Measurements from ENCODE around the gene ARL6IP6. TPM values are rescaled to one million over a fixed set of nuclear protein-coding genes. Genes with fewer than 3 reads are reported as not detected.
"Not testable (repeated sequence)": the region's sequence is repeated elsewhere in the genome, so short reads cannot be mapped to it uniquely, and the experiment has no call there.

The ARL6IP6 gene
- total RNA-seq, 4 donors from 2014 or later = 6.5 to 20.2 (median 12.8) TPM

DNA sequence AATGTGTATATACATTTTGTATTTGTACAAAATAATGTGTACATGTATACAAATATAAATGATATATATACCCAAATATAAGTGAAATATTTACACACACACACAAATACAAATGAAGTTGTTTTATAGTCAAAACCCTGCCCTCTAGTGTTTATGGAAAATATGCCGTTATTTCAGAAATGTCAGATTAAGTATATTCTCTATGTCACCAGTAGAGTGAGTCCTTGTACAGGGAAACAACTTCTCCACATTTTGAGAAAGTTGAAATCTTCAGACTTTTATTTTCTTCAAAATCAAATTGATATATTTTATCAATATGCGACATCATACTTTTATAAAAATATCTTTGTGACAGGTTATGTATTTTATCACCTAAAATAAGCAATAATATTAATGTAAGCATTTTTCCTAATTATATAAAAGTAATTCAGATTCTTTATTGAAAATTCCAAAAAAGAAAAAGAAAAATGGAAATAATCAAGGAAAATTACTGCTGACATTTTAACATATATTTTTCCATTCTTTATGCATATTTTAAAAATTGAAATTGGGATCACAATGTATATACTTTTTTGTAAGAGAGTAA lies 22.4 kb downstream of the ARL6IP6 start:
- intact Hi-C loops (cut with DNase I) = no loop called here
- Histone ChIP-seq H3K27me3 (no peaks in the 10 kb centered on the region), H3K9me3 (no peaks in the 10 kb centered on the region), H3K4me3 (no peak overlapping the region), H3K4me1 (peaks cover 0 to 7% (median 2%) of the 10 kb centered on the region in 4 donors), H3K27ac (replicated peaks in 1 of 4) (no peak overlapping the region), H3K36me3 (peaks cover 0 to 35% (median 23%) of the 10 kb centered on the region in 4 donors)
- WGBS = 35% methylated on average over 2 of the region's 2 CpGs
- no peak for DNase-seq (ENCODE audit: extremely low spot score)
- no peak for TF ChIP-seq POLR2A (IDR thresholded peaks at IDR 0.05; ENCODE audit: low read depth)
- TF ChIP-seq, protein P1, sequence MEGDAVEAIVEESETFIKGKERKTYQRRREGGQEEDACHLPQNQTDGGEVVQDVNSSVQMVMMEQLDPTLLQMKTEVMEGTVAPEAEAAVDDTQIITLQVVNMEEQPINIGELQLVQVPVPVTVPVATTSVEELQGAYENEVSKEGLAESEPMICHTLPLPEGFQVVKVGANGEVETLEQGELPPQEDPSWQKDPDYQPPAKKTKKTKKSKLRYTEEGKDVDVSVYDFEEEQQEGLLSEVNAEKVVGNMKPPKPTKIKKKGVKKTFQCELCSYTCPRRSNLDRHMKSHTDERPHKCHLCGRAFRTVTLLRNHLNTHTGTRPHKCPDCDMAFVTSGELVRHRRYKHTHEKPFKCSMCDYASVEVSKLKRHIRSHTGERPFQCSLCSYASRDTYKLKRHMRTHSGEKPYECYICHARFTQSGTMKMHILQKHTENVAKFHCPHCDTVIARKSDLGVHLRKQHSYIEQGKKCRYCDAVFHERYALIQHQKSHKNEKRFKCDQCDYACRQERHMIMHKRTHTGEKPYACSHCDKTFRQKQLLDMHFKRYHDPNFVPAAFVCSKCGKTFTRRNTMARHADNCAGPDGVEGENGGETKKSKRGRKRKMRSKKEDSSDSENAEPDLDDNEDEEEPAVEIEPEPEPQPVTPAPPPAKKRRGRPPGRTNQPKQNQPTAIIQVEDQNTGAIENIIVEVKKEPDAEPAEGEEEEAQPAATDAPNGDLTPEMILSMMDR (IDR thresholded peaks at IDR 0.05) = peak; percentile 72 to 82 (median 77)

DNA sequence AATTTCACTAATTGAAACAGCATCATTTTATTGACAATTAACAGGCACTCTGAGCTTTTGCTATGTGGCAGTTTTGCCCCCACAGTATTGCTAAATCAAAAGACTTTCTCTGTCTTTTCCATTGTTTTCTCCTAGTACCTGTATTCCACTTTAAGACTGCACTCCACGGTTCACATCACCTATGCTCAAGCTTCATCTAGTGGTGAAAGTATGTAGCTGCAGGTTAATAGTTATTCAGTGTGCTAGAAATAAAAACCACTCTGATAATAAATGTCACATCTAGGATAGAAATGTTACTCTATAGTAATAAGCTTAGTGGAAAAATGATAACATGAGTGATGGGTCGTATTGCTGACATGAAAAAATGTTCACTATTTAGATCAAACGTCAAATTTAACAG lies 24.6 kb downstream of the ARL6IP6 start:
- Histone ChIP-seq H3K4me1 (peaks cover 0 to 7% (median 2%) of the 10 kb centered on the region in 4 donors), H3K4me3 (no peak overlapping the region), H3K36me3 (peaks cover 0 to 24% (median 13%) of the 10 kb centered on the region in 4 donors), H3K27me3 (no peaks in the 10 kb centered on the region), H3K27ac (replicated peaks in 1 of 4) (no peak overlapping the region), H3K9me3 (no peaks in the 10 kb centered on the region)
- TF ChIP-seq, protein P1 (IDR thresholded peaks at IDR 0.05) = peak; percentile 20 to 59 (median 34)
- no peak for TF ChIP-seq EP300 (IDR thresholded peaks at IDR 0.05)
- intact Hi-C loops (cut with DNase I) = no loop called here
- WGBS = 51% methylated on average over 3 of the region's 3 CpGs
- DNase-seq (ENCODE audit: extremely low spot score) = no peak

DNA sequence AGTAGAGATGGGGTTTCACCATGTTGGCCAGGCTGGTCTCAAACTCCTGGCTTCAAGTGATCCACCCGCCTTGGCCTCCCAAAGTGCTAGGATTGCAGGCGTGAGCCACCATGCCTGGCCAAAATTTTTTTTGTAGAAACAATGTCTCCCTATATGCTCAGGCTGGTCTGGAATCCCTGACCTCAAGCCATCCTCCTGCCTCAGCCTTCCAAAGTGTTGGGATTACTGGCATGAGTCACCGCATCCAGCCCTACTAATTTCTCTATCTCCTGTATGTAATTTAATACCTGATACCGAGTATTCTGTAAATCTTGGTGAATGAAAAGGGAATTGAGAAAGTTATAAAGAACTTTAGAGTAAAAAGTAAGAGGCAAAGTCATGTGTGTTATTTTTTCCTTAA lies 29.3 kb downstream of the ARL6IP6 start:
- H3K4me1 ChIP-seq; H3K27ac ChIP-seq (replicated peaks in 1 of 4); H3K9me3 ChIP-seq; H3K27me3 ChIP-seq; intact Hi-C loops (cut with DNase I); DNase-seq (ENCODE audit: extremely low spot score); H3K4me3 ChIP-seq: not testable (repeated sequence)
- 95% methylated on average over 4 of the region's 4 CpGs for WGBS
- peaks cover 0 to 18% (median 8%) of the 10 kb centered on the region in 4 donors for H3K36me3 ChIP-seq

DNA sequence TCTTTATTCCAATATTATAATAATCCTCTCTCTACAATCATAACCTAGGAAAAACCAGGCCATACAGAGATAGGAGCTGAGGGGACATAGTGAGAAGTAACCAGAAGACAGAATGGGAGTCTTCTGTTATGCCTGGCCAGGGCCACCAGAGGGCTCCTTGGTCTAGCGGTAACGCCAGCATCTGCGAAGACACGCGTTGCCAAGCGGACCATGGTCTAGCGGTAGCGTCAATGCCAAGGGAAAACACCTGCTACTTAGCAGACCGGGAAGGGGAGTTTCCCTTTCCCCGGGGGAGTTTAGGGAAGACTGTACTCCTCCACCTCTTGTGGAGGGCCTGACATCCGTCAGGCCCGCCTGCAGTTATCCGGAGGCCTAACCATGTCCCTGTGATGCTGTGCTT lies 36.6 kb downstream of the ARL6IP6 start:
- peaks cover 0 to 38% (median 14%) of the 10 kb centered on the region in 4 donors for H3K36me3 ChIP-seq
- no peaks in the 10 kb centered on the region for H3K27me3 ChIP-seq
- H3K4me1 ChIP-seq = no peaks in the 10 kb centered on the region
- no peak overlapping the region for H3K27ac ChIP-seq (replicated peaks in 1 of 4)
- TF ChIP-seq EP300 (IDR thresholded peaks at IDR 0.05) = no peak
- TF ChIP-seq, protein P1 (IDR thresholded peaks at IDR 0.05) = peak; percentile 34 to 49 (median 35)
- H3K4me3 ChIP-seq = no peak overlapping the region
- DNase-seq (ENCODE audit: extremely low spot score) = no peak
- intact Hi-C loops (cut with DNase I) = loop anchor here (10.0 kb wide), 1 partner anchor 720 kb away; the partner anchor contains the start of gene RPRM
- H3K9me3 ChIP-seq = no peaks in the 10 kb centered on the region
- WGBS = 91% methylated on average over 13 of the region's 13 CpGs

DNA sequence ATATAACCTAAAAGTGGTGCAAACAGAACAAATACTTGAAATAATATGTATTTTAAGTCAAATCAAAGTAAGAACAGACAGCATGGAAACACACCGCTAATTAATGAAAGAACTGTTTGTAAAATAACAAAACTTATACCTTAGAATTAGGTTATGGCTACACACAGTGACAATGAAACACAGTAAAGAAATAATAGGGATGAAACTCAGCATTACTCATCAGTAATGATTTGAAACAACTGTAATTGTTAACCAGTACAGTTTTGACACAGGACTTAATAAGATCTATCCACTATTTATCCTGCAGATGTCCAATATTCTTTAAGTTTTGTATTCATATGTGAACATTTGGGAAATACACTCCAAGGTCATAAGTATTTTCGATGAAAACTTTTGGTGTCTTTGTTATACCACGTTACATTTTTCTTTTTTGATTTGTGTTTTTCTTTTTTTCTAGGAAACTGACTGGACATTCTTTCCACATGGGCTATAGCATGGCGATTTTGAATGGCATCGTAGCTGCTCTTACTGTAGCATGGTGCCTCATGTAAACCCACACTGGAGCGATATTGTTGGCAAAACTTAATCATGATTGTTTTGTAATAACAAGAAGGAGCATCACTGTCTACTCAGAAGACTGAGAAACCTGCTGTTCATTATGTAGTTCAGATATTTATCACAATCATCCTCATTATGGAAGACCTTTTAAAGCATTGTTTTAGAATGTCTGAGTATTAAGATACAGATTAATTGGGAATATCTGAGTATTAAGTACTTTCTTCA lies 41.1 kb downstream of the ARL6IP6 start:
- 94% methylated on average over 6 of the region's 6 CpGs for WGBS
- Histone ChIP-seq H3K9me3 (no peaks in the 10 kb centered on the region), H3K36me3 (peaks cover 0 to 39% (median 14%) of the 10 kb centered on the region in 4 donors), H3K4me3 (no peak overlapping the region), H3K4me1 (peaks cover 0 to 3% (median 0%) of the 10 kb centered on the region in 4 donors), H3K27me3 (no peaks in the 10 kb centered on the region), H3K27ac (replicated peaks in 1 of 4) (no peak overlapping the region)
- DNase-seq (ENCODE audit: extremely low spot score) = no peak
- intact Hi-C loops (cut with DNase I) = loop anchor here (10.0 kb wide), 1 partner anchor 715 kb away; the partner anchor contains the start of gene RPRM
- TF ChIP-seq POLR2A (IDR thresholded peaks at IDR 0.05; ENCODE audit: low read depth) (no peak), POLR2AphosphoS5 (IDR thresholded peaks at IDR 0.05) (no peak), EP300 (IDR thresholded peaks at IDR 0.05) (no peak)
- TF ChIP-seq, protein P1 (IDR thresholded peaks at IDR 0.05) = no peak

Data from esophagus muscularis mucosa (tissue), 4 donors.